ENCODE results near the gene ASTN2. TPM values are rescaled to one million over a fixed set of nuclear protein-coding genes. Genes with fewer than 3 reads are reported as not detected.

ASTN2 gene
- total RNA-seq, 1 donor from 2014 or later, result 15.9 TPM

DNA sequence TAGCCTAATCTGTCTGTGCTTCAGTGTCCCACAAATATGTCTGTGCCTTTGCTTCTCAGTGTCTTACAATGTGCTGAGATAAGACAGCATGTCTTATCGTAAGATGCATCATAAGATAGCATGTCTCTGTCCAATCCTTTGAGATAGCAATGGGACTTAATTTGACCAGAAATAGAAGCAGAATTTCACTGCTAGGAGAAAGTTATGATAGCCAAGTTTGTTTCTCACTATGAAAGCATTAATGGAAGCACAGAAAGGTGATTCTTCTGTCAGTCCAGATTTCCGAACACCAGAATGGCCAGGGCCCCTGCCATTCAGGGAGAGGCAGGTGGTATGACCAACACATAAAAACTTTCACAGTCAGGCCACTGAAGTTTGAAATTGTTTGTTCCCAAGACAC is 616.3 kb downstream of the ASTN2 start:
- Mint-ChIP-seq H3K4me1 (ENCODE audit: unreplicated experiment) (peaks cover 5% of the 10 kb centered on the region), H3K4me3 (no peak overlapping the region), H3K27me3 (no peaks in the 10 kb centered on the region), H3K36me3 (peaks cover 3% of the 10 kb centered on the region), H3K9me3 (no peaks in the 10 kb centered on the region), H3K27ac (no peak overlapping the region)
- DNase-seq (ENCODE audit: extremely low spot score, unreplicated experiment), result no peak
- no peak for TF ChIP-seq CTCF (conservative IDR thresholded peaks at IDR 0.05)

GRCh38 chr9:116797276-116797675 is 617.6 kb downstream of the ASTN2 start:
- no peaks in the 10 kb centered on the region for H3K9me3 Mint-ChIP-seq

GRCh38 chr9:116796669-116797068 is 618.2 kb downstream of the ASTN2 start:
- H3K27ac Mint-ChIP-seq, result no peak overlapping the region

More at GRCh38 chr9:116797276-116797675, 617.6 kb downstream of the ASTN2 start:
- no peaks in the 10 kb centered on the region for H3K27me3 Mint-ChIP-seq
- H3K36me3 Mint-ChIP-seq, result peaks cover 3% of the 10 kb centered on the region
- no peak overlapping the region for H3K27ac Mint-ChIP-seq
- DNase-seq (ENCODE audit: extremely low spot score, unreplicated experiment), result no peak
- TF ChIP-seq CTCF (conservative IDR thresholded peaks at IDR 0.05), result no peak
- H3K4me1 Mint-ChIP-seq (ENCODE audit: unreplicated experiment), result peaks cover 9% of the 10 kb centered on the region
- H3K4me3 Mint-ChIP-seq, result no peak overlapping the region

GRCh38 chr9:116795821-116796220 is 619.0 kb downstream of the ASTN2 start:
- TF ChIP-seq CTCF (conservative IDR thresholded peaks at IDR 0.05), result no peak
- no peak overlapping the region for H3K4me3 Mint-ChIP-seq
- peaks cover 15% of the 10 kb centered on the region for H3K4me1 Mint-ChIP-seq (ENCODE audit: unreplicated experiment)

More at GRCh38 chr9:116796669-116797068, 618.2 kb downstream of the ASTN2 start:
- peaks cover 13% of the 10 kb centered on the region for H3K4me1 Mint-ChIP-seq (ENCODE audit: unreplicated experiment)
- peaks cover 3% of the 10 kb centered on the region for H3K36me3 Mint-ChIP-seq
- no peaks in the 10 kb centered on the region for H3K27me3 Mint-ChIP-seq
- no peak for TF ChIP-seq CTCF (conservative IDR thresholded peaks at IDR 0.05)
- H3K4me3 Mint-ChIP-seq, result no peak overlapping the region
- no peak for DNase-seq (ENCODE audit: extremely low spot score, unreplicated experiment)
- H3K9me3 Mint-ChIP-seq, result no peaks in the 10 kb centered on the region

DNA sequence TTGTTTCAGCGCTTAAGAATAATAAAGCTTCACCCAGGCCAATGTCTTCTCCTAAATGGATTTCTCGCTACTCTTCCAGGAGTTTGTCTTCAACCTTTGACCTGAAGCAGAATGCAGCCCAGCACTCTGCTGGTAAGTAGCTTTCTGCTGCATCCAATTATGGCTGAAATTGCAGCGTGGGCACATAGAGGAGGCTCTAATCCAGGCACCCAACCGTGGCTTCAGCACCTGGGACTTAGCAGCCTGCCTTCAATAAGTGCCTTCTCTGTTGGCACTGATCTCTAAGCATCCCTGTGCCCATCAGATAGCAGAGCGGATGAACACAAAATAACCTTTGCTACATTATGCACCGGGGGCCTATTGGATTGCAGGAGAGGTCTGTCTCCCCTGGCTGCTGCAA is 622.6 kb downstream of the ASTN2 start:
- Mint-ChIP-seq H3K36me3 (no peaks in the 10 kb centered on the region), H3K9me3 (no peaks in the 10 kb centered on the region), H3K4me1 (ENCODE audit: unreplicated experiment) (peaks cover 21% of the 10 kb centered on the region), H3K4me3 (no peak overlapping the region), H3K27ac (no peak overlapping the region), H3K27me3 (no peaks in the 10 kb centered on the region)
- no peak for TF ChIP-seq CTCF (conservative IDR thresholded peaks at IDR 0.05)
- no peak for DNase-seq (ENCODE audit: extremely low spot score, unreplicated experiment)

More at GRCh38 chr9:116795821-116796220, 619.0 kb downstream of the ASTN2 start:
- no peaks in the 10 kb centered on the region for H3K9me3 Mint-ChIP-seq
- no peak overlapping the region for H3K27ac Mint-ChIP-seq
- H3K27me3 Mint-ChIP-seq, result no peaks in the 10 kb centered on the region
- H3K36me3 Mint-ChIP-seq, result peaks cover under 1% of the 10 kb centered on the region
- DNase-seq (ENCODE audit: extremely low spot score, unreplicated experiment), result no peak

- TF ChIP-seq CTCF (conservative IDR thresholded peaks at IDR 0.05), result no peak
- H3K36me3 Mint-ChIP-seq, result no peaks in the 10 kb centered on the region
- no peak overlapping the region for H3K4me3 Mint-ChIP-seq
- no peaks in the 10 kb centered on the region for H3K9me3 Mint-ChIP-seq
- DNase-seq (ENCODE audit: extremely low spot score, unreplicated experiment), result no peak
- peaks cover 21% of the 10 kb centered on the region for H3K4me1 Mint-ChIP-seq (ENCODE audit: unreplicated experiment)
- H3K27me3 Mint-ChIP-seq, result no peaks in the 10 kb centered on the region
- no peak overlapping the region for H3K27ac Mint-ChIP-seq
Measured at GRCh38 chr9:116791326-116791725, 623.5 kb downstream of the ASTN2 start.
